K562 (cell line): Measurements from ENCODE around the gene PHF20.

ENCODE experiments used
- POLR2AphosphoS5 ChIP-seq: IDR thresholded peaks from 2 replicates; pipeline ENCODE4 v1.6.1; 2011; ENCODE audit warnings: mild to moderate bottlenecking, low read depth, low read length, moderate library complexity; ENCODE audit not compliant: control insufficient read depth, insufficient read depth
- RBM15 ChIP-seq: fragments of 200-400 bp; formaldehyde crosslinking; IDR thresholded peaks from 2 replicates; pipeline ENCODE4 v1.6.1; 2018; ENCODE audit warnings: mild to moderate bottlenecking, low read length, moderate library complexity; ENCODE audit not compliant: insufficient read depth
- TF ChIP-seq, protein P1 (sequence below), 3 experiments: IDR thresholded peaks in 2 of 3; conservative IDR thresholded peaks in 1 of 3; 2 replicates each; pipeline ENCODE4 v1.5.1; 2011 to 2012; ENCODE audit warnings: low read length in 3 of 3, mild to moderate bottlenecking in 3 of 3, control low read depth in 2 of 3, improper control_type of control experiment in 1 of 3, inconsistent platforms in 1 of 3, low read depth in 1 of 3, mixed read lengths in 1 of 3, moderate library complexity in 1 of 3; ENCODE audit not compliant: insufficient read depth in 2 of 3

GRCh38 chr20:35830264-35830663 lies 58.4 kb downstream of the PHF20 start:
- TF ChIP-seq, protein P1, sequence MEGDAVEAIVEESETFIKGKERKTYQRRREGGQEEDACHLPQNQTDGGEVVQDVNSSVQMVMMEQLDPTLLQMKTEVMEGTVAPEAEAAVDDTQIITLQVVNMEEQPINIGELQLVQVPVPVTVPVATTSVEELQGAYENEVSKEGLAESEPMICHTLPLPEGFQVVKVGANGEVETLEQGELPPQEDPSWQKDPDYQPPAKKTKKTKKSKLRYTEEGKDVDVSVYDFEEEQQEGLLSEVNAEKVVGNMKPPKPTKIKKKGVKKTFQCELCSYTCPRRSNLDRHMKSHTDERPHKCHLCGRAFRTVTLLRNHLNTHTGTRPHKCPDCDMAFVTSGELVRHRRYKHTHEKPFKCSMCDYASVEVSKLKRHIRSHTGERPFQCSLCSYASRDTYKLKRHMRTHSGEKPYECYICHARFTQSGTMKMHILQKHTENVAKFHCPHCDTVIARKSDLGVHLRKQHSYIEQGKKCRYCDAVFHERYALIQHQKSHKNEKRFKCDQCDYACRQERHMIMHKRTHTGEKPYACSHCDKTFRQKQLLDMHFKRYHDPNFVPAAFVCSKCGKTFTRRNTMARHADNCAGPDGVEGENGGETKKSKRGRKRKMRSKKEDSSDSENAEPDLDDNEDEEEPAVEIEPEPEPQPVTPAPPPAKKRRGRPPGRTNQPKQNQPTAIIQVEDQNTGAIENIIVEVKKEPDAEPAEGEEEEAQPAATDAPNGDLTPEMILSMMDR (IDR thresholded peaks at IDR 0.05 in 2 of 3, conservative IDR thresholded peaks at IDR 0.05 in 1 of 3; ENCODE audit: insufficient read depth in 2 of 3, low read depth in 1 of 3, low read length in 3 of 3) = no peak
- TF ChIP-seq RBM15 (no peak), POLR2AphosphoS5 (no peak)
